ENCODE results near the gene HPS6. TPM values are rescaled to one million over a fixed set of nuclear protein-coding genes. Genes with fewer than 3 reads are reported as not detected.

The HPS6 gene
- total RNA-seq, 1 donor from 2014 or later = 14.0 TPM

GRCh38 chr10:102113956-102114857 is 49.1 kb downstream of the HPS6 start:
- DNase-seq (ENCODE audit: low spot score) = peak; percentile 63
- intact Hi-C loops (cut with DNase I) = no loop called here
- ATAC-seq = no peak

GRCh38 chr10:102114861-102115618 is 49.9 kb downstream of the HPS6 start:
- intact Hi-C loops (cut with DNase I) = no loop called here
- ATAC-seq (peak; percentile 84), DNase-seq (ENCODE audit: low spot score) (peak; percentile 94)

GRCh38 chr10:102115775-102116174 is 50.6 kb downstream of the HPS6 start:
- intact Hi-C loops (cut with DNase I) = no loop called here
- DNase-seq (ENCODE audit: low spot score) = no peak
- ATAC-seq = no peak

- ATAC-seq (no peak), DNase-seq (ENCODE audit: low spot score) (no peak)
- intact Hi-C loops (cut with DNase I) = no loop called here
Measured at GRCh38 chr10:102116656-102117055, 51.5 kb downstream of the HPS6 start.

Other genes starting within 250 kb of the HPS6 start
- 187 TPM for gene OGA, start 246.9 kb upstream of the HPS6 start, total RNA-seq
- 18.9 TPM for gene KCNIP2, start 221.5 kb upstream of the HPS6 start, total RNA-seq
- 30.9 TPM for gene ARMH3, start 9.2 kb upstream of the HPS6 start, total RNA-seq
- gene LDB1, start 55.0 kb downstream of the HPS6 start, total RNA-seq = 64.3 TPM
- gene PPRC1, start 67.7 kb downstream of the HPS6 start, total RNA-seq = 45.6 TPM
- 46.7 TPM for gene NOLC1, start 87.0 kb downstream of the HPS6 start, total RNA-seq
- gene ELOVL3, start 160.9 kb downstream of the HPS6 start, total RNA-seq = not detected
- gene PITX3, start 176.2 kb downstream of the HPS6 start, total RNA-seq = not detected
- gene GBF1, start 180.2 kb downstream of the HPS6 start, total RNA-seq = 39.5 TPM

Data from sciatic nerve (tissue), 2 donors.